IMR-90 (cell line): ENCODE results near the gene DYSF. TPM values are rescaled to one million over a fixed set of nuclear protein-coding genes. Genes with fewer than 3 reads are reported as not detected.

Experiments
- ATAC-seq: fragments of 200-7000 bp; cut with Tn5 transposase; 2 replicates; pipeline ENCODE4 v1.9.1; 2020; ENCODE audit warnings: low read depth, mild to moderate bottlenecking, moderate library complexity
- BruUV-seq: library from RNA; stranded (reverse); fragments of 400-500 nt; replicated peaks from 2 replicates; lab custom pipeline; 2021; lab: Mats Ljungman, UMichigan
- CTCF ChIA-PET: fragments of 300-600 bp; formaldehyde crosslinking; extraction: SDS; loops from one replicate; lab custom pipeline; 2021; ENCODE audit warnings: antibody characterized with exemption; lab: Yijun Ruan, JAX
- POLR2A ChIA-PET: fragments of 300-600 bp; sonication (Branson Sonifier 250); formaldehyde crosslinking; loops from one replicate; lab custom pipeline; 2022; ENCODE audit warnings: antibody characterized with exemption; ENCODE audit not compliant: unreplicated experiment; lab: Charles Lee
- DNase-seq: peaks from one replicate; pipeline ENCODE4 v3.0.0; 2013
- H2AFZ ChIP-seq: replicated peaks from 2 replicates; pipeline ENCODE3; 2013; ENCODE audit warnings: low read length, mild to moderate bottlenecking; ENCODE audit not compliant: poor library complexity
- H2AK5ac ChIP-seq: 2 replicates; pipeline ENCODE4 v1.6.1; 2013; ENCODE audit warnings: low read depth, low read length, inconsistent platforms
- H2AK9ac ChIP-seq: replicated peaks from 2 replicates; pipeline ENCODE3; 2013; ENCODE audit warnings: mild to moderate bottlenecking, low read depth, low read length, moderate library complexity; ENCODE audit not compliant: poor library complexity
- H2BK120ac ChIP-seq: 2 replicates; pipeline ENCODE4 v1.6.1; 2013; ENCODE audit warnings: low read depth, low read length, inconsistent platforms
- H2BK15ac ChIP-seq: 3 replicates; pipeline ENCODE4 v1.6.1; 2013; ENCODE audit warnings: low read depth, low read length, inconsistent platforms
- H2BK20ac ChIP-seq: 2 replicates; pipeline ENCODE4 v1.6.1; 2013; ENCODE audit warnings: low read depth, mild to moderate bottlenecking, inconsistent platforms, low read length, moderate library complexity
- H2BK5ac ChIP-seq: 2 replicates; pipeline ENCODE4 v1.6.1; 2013; ENCODE audit warnings: mild to moderate bottlenecking, low read depth, low read length, inconsistent platforms; ENCODE audit not compliant: poor library complexity, severe bottlenecking
- H3K14ac ChIP-seq: replicated peaks from 2 replicates; pipeline ENCODE4 v1.6.1; 2013; ENCODE audit warnings: low read depth, low read length, inconsistent platforms
- H3K18ac ChIP-seq: 2 replicates; pipeline ENCODE4 v1.6.1; 2013; ENCODE audit warnings: low read depth, low read length, control low read depth
- H3K23ac ChIP-seq: 2 replicates; pipeline ENCODE4 v1.6.1; 2013; ENCODE audit warnings: low read depth, low read length, inconsistent platforms
- H3K27ac ChIP-seq: 2 replicates; pipeline ENCODE4 v1.5.1; 2013; ENCODE audit warnings: mild to moderate bottlenecking, control low read depth, low read length; ENCODE audit not compliant: insufficient read depth
- H3K27me3 ChIP-seq: 2 replicates; pipeline ENCODE4 v1.6.1; 2013; ENCODE audit warnings: low read length; ENCODE audit not compliant: control insufficient read depth, insufficient read depth
- H3K36me3 ChIP-seq: 2 replicates; pipeline ENCODE4 v1.6.1; 2013; ENCODE audit warnings: low read length, mixed read lengths; ENCODE audit not compliant: control insufficient read depth, insufficient read depth
- H3K4ac ChIP-seq: 2 replicates; pipeline ENCODE4 v1.6.1; 2013; ENCODE audit warnings: low read depth, low read length, inconsistent platforms
- H3K4me1 ChIP-seq: 2 replicates; pipeline ENCODE4 v1.6.1; 2013; ENCODE audit warnings: low read length, mixed read lengths; ENCODE audit not compliant: control insufficient read depth, insufficient read depth
- H3K4me2 ChIP-seq: 2 replicates; pipeline ENCODE4 v1.6.1; 2013; ENCODE audit warnings: low read depth, mild to moderate bottlenecking, control low read depth, low read length, moderate library complexity
- H3K4me3 ChIP-seq: 2 replicates; pipeline ENCODE4 v1.5.1; 2013; ENCODE audit warnings: low read depth, mild to moderate bottlenecking, control low read depth, low read length, moderate library complexity; ENCODE audit not compliant: insufficient read depth
- H3K56ac ChIP-seq: 2 replicates; pipeline ENCODE4 v1.6.1; 2013; ENCODE audit warnings: low read length, inconsistent platforms; ENCODE audit not compliant: insufficient read depth; ENCODE audit errors: extremely low read depth
- H3K79me1 ChIP-seq, 2 experiments: 2 replicates each; pipeline ENCODE4 v1.6.1; 2013; ENCODE audit warnings: low read length in 2 of 2, inconsistent platforms in 1 of 2, low read depth in 1 of 2
- H3K9ac ChIP-seq: 2 replicates; pipeline ENCODE4 v1.6.1; 2013; ENCODE audit warnings: low read depth, low read length, control low read depth
- H3K9me1 ChIP-seq: 2 replicates; pipeline ENCODE4 v1.6.1; 2013; ENCODE audit warnings: low read length, inconsistent platforms; ENCODE audit not compliant: insufficient read depth
- H3K9me3 ChIP-seq: 2 replicates; pipeline ENCODE4 v1.6.1; 2013; ENCODE audit warnings: low read length; ENCODE audit not compliant: control insufficient read depth, insufficient read depth
- H4K20me1 ChIP-seq: 2 replicates; pipeline ENCODE4 v1.6.1; 2013; ENCODE audit warnings: low read length, inconsistent platforms; ENCODE audit not compliant: insufficient read depth
- H4K5ac ChIP-seq: 2 replicates; pipeline ENCODE4 v1.6.1; 2013; ENCODE audit warnings: mild to moderate bottlenecking, low read depth, low read length, control low read depth
- H4K8ac ChIP-seq, 2 experiments: 2 replicates each; pipeline ENCODE4 v1.6.1; 2013; ENCODE audit warnings: low read depth in 2 of 2, low read length in 2 of 2, control low read depth in 1 of 2, inconsistent platforms in 1 of 2
- H4K91ac ChIP-seq: 2 replicates; pipeline ENCODE4 v1.6.1; 2013; ENCODE audit warnings: low read depth, low read length, inconsistent platforms; ENCODE audit not compliant: insufficient read depth
- CHD1 ChIP-seq: IDR thresholded peaks from 2 replicates; pipeline ENCODE4 v1.6.1; 2012; ENCODE audit warnings: low read depth, low read length, improper control_type of control experiment
- MAZ ChIP-seq: IDR thresholded peaks from 2 replicates; pipeline ENCODE4 v1.6.1; 2012; ENCODE audit warnings: low read depth, mild to moderate bottlenecking, low read length, improper control_type of control experiment, moderate library complexity, borderline replicate concordance
- MXI1 ChIP-seq: IDR thresholded peaks from 2 replicates; pipeline ENCODE4 v1.6.1; 2012; ENCODE audit warnings: low read depth, mild to moderate bottlenecking, low read length, moderate library complexity, borderline replicate concordance
- RCOR1 ChIP-seq: IDR thresholded peaks from 2 replicates; pipeline ENCODE4 v1.6.1; 2012; ENCODE audit warnings: mild to moderate bottlenecking, low read length, improper control_type of control experiment; ENCODE audit not compliant: insufficient replicate concordance
- WGBS, 2 experiments: methylation state at CpG; one replicate each; pipeline versions ENCODE4 v1.1.5 to v1.1.7; 2013; ENCODE audit warnings: missing lambda C conversion rate in 2 of 2; ENCODE audit not compliant: insufficient read length in 1 of 2; ENCODE audit errors: extremely low coverage in 2 of 2; 5-methylcytosine and 5-hydroxymethylcytosine counted together
- dilution Hi-C: fragments of 300-500 bp; cut with HindIII; formaldehyde crosslinking; loops from one replicate; pipeline ENCODE4 v1.14.3; 2018; ENCODE audit warnings: low sequenced_read_pairs; ENCODE audit not compliant: unreplicated experiment
- in situ Hi-C: fragments of 300-500 bp; cut with MboI; formaldehyde crosslinking; loops from 3 replicates; pipeline ENCODE4 v1.14.3; 2019; ENCODE audit warnings: low sequenced_read_pairs, inconsistent platforms, mixed read lengths
- intact Hi-C: fragments of 100-400 bp; cut with micrococcal nuclease; formaldehyde crosslinking; loops from 2 replicates; pipeline ENCODE4 v1.10.0; 2022
- polyA plus RNA-seq, 3 experiments: library from polyadenylated mRNA; depleted of rRNA; stranded (reverse); fragments of >200 nt; gene quantifications; 2 replicates each; pipeline ENCODE4 v1.2.3, GENCODE V29; 2012; ENCODE audit warnings: low replicate concordance in 1 of 3
- total RNA-seq: library from RNA; depleted of rRNA; stranded (reverse); fragments of >200 nt; gene quantifications from 2 replicates; pipeline ENCODE4 v1.2.3, GENCODE V29; 2012

DYSF gene
- total and polyA plus RNA-seq, 2 of the 4 experiments (the other 2 are of a cell fraction), result 0.09 to 0.18 TPM

GRCh38 chr2:71592181-71592711 is 138.9 kb downstream of the DYSF start:
- H2AK5ac ChIP-seq, result no peak overlapping the region
- H3K4me1 ChIP-seq, result no peaks in the 10 kb centered on the region
- dilution Hi-C loops, result no loop called here
- H3K79me1 ChIP-seq, result no peaks in the 10 kb centered on the region
- H3K18ac ChIP-seq, result no peak overlapping the region
- ATAC-seq (no peak; the same call in 1 of the 2 replicates), DNase-seq (no peak)
- H3K4me3 ChIP-seq, result no peak overlapping the region
- no peaks in the 10 kb centered on the region for H3K9me3 ChIP-seq
- H3K56ac ChIP-seq, result no peak overlapping the region
- BruUV-seq, result no TSS peak
- no peak overlapping the region for H2BK5ac ChIP-seq
- H2AK9ac ChIP-seq, result no peak overlapping the region
- ChIA-PET POLR2A (no interaction called here), CTCF (no interaction called here)
- H3K4me2 ChIP-seq, result no peak overlapping the region
- no peaks in the 10 kb centered on the region for H3K9me1 ChIP-seq
- WGBS, 2 experiments, result 26% methylated on average over 5 of the region's 12 CpGs; no CpG with 5 or more reads in 1 of the 2 experiments
- H2AFZ ChIP-seq, result no peak overlapping the region
- H3K4ac ChIP-seq, result no peak overlapping the region
- peaks cover 30% of the 10 kb centered on the region for H3K27me3 ChIP-seq
- H4K91ac ChIP-seq, result no peak overlapping the region
- no peaks in the 10 kb centered on the region for H3K36me3 ChIP-seq
- no peak for TF ChIP-seq RCOR1
- no peak for TF ChIP-seq CHD1
- TF ChIP-seq MAZ, result no peak
- no peak for TF ChIP-seq MXI1
- H2BK120ac ChIP-seq, result no peak overlapping the region
- no peak overlapping the region for H4K5ac ChIP-seq
- H2BK20ac ChIP-seq, result no peak overlapping the region
- in situ Hi-C loops, result no loop called here
- H3K27ac ChIP-seq, result no peak overlapping the region
- H3K9ac ChIP-seq, result no peak overlapping the region
- intact Hi-C loops, result no loop called here
- H3K23ac ChIP-seq, result no peak overlapping the region
- H4K8ac ChIP-seq, result no peak overlapping the region
- H4K20me1 ChIP-seq, result no peaks in the 10 kb centered on the region
- H2BK15ac ChIP-seq, result no peak overlapping the region
- H3K14ac ChIP-seq, result no peak overlapping the region
